Pancreas (tissue), 10 donors: ENCODE results near the gene TFEB. TPM values are rescaled to one million over a fixed set of nuclear protein-coding genes. Genes with fewer than 3 reads are reported as not detected.
"Not testable (repeated sequence)": the region's sequence is repeated elsewhere in the genome, so short reads cannot be mapped to it uniquely, and the experiment has no call there.

Experiments used
- ATAC-seq, 4 donors: fragments of 200-7000 bp; cut with Tn5 transposase; one replicate each; pipeline versions ENCODE4 v1.8.0 to v1.9.1; 2020; ENCODE audit warnings: mild to moderate bottlenecking in 4 of 4, moderate library complexity in 4 of 4
- DNase-seq, 6 donors: peaks; one replicate each; pipeline ENCODE4 v3.0.0-alpha.2; 2020
- FAIRE-seq: peaks from 2 replicates; lab custom pipeline; 2012; peaks lifted over from hg19 to GRCh38; lab: Jason Lieb, UNC
- H3K27ac ChIP-seq, 4 donors: fragments of 200-600 bp; sonication (generic); 1 replicate in 3 of 4; 2 replicates in 1 of 4; pipeline versions ENCODE4 v1.5.0 to v1.8.0; 2020
- H3K27me3 ChIP-seq, 4 donors: fragments of 200-600 bp; one replicate each; pipeline ENCODE4 v1.8.0; 2021
- H3K36me3 ChIP-seq, 3 donors: fragments of 200-600 bp; sonication (generic) in 1 of 3; one replicate each; pipeline versions ENCODE4 v1.5.0 to v1.8.0; 2020 to 2021
- H3K4me1 ChIP-seq, 3 donors: fragments of 200-600 bp; one replicate each; pipeline ENCODE4 v1.8.0; 2021
- H3K4me3 ChIP-seq, 4 donors: fragments of 200-600 bp; sonication (generic) in 2 of 4; one replicate each; pipeline versions ENCODE4 v1.5.0 to v1.8.0; 2020 to 2021
- H3K9me3 ChIP-seq, 4 donors: fragments of 200-600 bp; one replicate each; pipeline ENCODE4 v1.8.0; 2021
- WGBS, 2 donors: extraction: QIAGEN DNeasy Blood & Tissue Kit; methylation state at CpG; one replicate each; pipeline ENCODE4 v1.1.7; 2013; 5-methylcytosine and 5-hydroxymethylcytosine counted together
- intact Hi-C, 3 donors: fragments of 100-400 bp; cut with DNase I; formaldehyde crosslinking; loops; one replicate each; pipeline versions ENCODE4 v1.11.1 to v1.14.2; 2022
- polyA plus RNA-seq, 2 donors: library from polyadenylated mRNA; stranded (reverse); fragments of 200-250 nt; gene quantifications; one replicate each; pipeline ENCODE4 v1.2.3, GENCODE V29; 2013
- total RNA-seq, 6 donors: library from RNA; stranded (reverse); fragmentation: NEBNext Ultra II Directional in 4 of 6; extraction: Animal tissue kit (Norgen Biotek cat#: 25700) in 4 of 6; gene quantifications; one replicate each; pipeline versions ENCODE4 v1.2.1 to v1.2.4, GENCODE V29; 2021 to 2023
- TF ChIP-seq, protein P1 (sequence below), 4 donors: fragments of 200-600 bp; sonication (generic) in 3 of 4; IDR thresholded peaks; one replicate each; pipeline versions ENCODE4 v1.5.0 to v1.8.0; 2021; ENCODE audit warnings: antibody characterized with exemption in 4 of 4
- donor health status: healthy with polysubstance abuse.
- donor health status: DM: no; HTN: no; CAD: no; lungs with moderate emphysema.
- donor health status: DM: no; HTN: no; CAD: no.
- donor health status: control.
- donor health status: control.
- donor health status: Bipolar disorder and iron deficiency.
- donor health status: DM: yes; HTN: yes; CAD: no.
- donor health status: DM: no; HTN: no; CAD: no.
- donor health status: DM: no; HTN: no; CAD: no.
- donor health status: DM: yes; HTN: yes; CAD: no.

The TFEB gene
- total and polyA plus RNA-seq, 8 donors: 6.5 to 49.4 (median 11.6) TPM

DNA sequence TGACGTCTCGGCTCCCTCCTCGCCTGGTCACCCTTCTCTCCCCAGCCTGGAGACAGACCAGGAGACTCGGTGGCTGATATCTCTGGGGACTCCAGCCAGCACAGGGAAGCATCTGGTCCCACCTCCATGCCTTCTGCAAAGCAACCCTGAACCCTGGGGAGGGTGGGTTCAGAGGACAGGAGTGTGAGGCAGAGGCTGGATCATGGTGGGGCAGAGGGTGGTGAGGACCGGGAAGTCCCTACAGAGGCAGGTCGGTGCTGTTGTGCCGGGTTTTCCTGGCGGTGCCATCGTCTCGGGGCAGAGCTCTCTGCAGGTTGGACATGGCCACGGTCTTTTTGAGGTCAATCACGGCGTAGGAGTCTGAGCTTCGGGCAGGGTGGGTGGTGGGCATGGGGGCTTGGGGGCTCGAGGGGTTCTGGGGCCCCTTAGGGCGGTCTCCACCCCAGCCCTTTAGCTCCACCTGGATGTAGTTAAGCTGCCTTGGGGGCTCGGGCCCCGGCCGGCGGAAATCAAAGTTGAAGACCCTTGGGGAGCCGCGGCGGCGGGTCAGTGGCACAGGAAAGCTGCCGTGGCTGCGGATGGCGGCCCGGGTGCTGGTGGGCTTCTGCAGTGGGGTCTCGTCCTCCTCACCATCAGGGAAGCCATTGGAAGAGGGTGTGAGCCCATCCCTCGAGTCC is 35.1 kb upstream of the TFEB start:
- no peaks in the 10 kb centered on the region for H3K4me1 ChIP-seq
- H3K4me3 ChIP-seq: no peak overlapping the region
- DNase-seq (peak in 1 of 6 donors; percentile 56), FAIRE-seq (no peak), ATAC-seq (no peak)
- H3K9me3 ChIP-seq: no peaks in the 10 kb centered on the region
- H3K36me3 ChIP-seq: peaks cover 0 to 10% (median 0%) of the 10 kb centered on the region in 3 donors
- H3K27me3 ChIP-seq: no peaks in the 10 kb centered on the region
- TF ChIP-seq, protein P1, sequence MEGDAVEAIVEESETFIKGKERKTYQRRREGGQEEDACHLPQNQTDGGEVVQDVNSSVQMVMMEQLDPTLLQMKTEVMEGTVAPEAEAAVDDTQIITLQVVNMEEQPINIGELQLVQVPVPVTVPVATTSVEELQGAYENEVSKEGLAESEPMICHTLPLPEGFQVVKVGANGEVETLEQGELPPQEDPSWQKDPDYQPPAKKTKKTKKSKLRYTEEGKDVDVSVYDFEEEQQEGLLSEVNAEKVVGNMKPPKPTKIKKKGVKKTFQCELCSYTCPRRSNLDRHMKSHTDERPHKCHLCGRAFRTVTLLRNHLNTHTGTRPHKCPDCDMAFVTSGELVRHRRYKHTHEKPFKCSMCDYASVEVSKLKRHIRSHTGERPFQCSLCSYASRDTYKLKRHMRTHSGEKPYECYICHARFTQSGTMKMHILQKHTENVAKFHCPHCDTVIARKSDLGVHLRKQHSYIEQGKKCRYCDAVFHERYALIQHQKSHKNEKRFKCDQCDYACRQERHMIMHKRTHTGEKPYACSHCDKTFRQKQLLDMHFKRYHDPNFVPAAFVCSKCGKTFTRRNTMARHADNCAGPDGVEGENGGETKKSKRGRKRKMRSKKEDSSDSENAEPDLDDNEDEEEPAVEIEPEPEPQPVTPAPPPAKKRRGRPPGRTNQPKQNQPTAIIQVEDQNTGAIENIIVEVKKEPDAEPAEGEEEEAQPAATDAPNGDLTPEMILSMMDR (IDR thresholded peaks at IDR 0.05): no peak
- intact Hi-C loops: loop anchor here in 1 of 3 donors (10.0 kb wide), 1 partner anchor 166 kb away; no protein-coding TSS in a partner anchor
- WGBS, 2 donors: 91 to 92% methylated on average over 30 of the region's 30 CpGs
- no peak overlapping the region for H3K27ac ChIP-seq

DNA sequence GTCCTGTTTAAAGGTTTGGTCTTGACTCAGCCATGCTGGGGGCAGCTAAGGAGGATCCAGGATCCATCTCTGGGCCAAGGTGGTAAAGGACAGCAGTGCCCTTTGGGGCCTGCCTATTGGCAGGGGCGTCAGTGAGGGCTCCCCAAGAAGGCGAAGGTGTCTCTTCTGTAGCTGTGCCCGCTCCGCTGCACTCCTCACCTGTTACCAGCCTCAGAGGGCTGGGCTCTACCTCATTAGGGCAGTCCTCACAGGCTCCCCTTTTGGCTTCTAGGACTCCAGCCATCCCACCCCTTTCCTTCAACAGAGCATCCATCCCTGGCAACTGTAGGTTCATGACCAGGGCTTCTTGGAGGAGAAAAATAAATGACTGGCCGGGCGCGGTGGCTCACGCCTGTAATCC is 34.0 kb upstream of the TFEB start:
- H3K36me3 ChIP-seq: peaks cover 0 to 10% (median 0%) of the 10 kb centered on the region in 3 donors
- TF ChIP-seq, protein P1 (IDR thresholded peaks at IDR 0.05): no peak
- 94 to 99% methylated on average over 8 of the region's 8 CpGs for WGBS, 2 donors
- no peak for ATAC-seq
- no peaks in the 10 kb centered on the region for H3K9me3 ChIP-seq
- H3K4me3 ChIP-seq: no peak overlapping the region
- H3K27me3 ChIP-seq: no peaks in the 10 kb centered on the region
- no peak for FAIRE-seq
- DNase-seq: peak in 1 of 6 donors; percentile 20
- intact Hi-C loops: no loop called here
- H3K4me1 ChIP-seq: no peaks in the 10 kb centered on the region
- H3K27ac ChIP-seq: no peak overlapping the region

DNA sequence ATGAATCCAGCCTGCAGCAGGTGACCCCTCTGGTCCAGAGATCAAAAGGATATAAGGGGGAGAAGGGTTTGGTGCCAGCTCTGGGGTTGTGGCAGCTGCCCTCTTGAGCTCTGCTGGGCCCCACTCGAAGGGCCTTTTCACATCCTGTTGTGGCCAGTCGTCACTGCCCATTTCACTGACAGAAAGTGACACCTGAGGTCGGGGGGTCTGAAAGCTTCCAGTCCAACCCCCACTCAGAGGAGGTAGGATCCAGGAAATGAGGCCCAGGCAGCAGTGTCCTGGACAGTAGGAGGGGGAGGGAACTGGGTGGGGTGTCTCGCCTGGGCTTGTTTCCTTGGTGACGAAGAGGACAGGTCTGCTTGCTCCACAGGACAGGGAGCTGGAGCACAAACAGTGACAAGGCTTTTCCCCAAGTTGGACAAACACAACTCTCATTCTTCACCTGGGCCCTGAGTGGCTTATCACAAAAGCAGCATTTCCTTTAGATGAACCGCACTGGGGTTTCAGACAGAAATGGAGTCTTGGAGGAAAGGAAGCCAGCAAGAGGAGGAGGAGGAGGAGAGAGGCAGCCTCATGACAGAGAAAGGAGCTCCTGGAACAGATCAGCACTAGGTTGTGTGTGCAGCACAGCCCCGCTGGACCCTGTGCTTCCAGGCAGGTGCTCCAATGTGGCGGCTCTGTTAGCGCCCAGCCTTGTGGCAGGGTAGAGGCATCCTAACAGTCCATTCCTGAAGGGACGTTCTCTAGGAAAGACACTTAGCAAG is 33.3 kb upstream of the TFEB start:
- FAIRE-seq: no peak
- DNase-seq: peak in 1 of 6 donors; percentile 51
- no peak overlapping the region for H3K27ac ChIP-seq

DNA sequence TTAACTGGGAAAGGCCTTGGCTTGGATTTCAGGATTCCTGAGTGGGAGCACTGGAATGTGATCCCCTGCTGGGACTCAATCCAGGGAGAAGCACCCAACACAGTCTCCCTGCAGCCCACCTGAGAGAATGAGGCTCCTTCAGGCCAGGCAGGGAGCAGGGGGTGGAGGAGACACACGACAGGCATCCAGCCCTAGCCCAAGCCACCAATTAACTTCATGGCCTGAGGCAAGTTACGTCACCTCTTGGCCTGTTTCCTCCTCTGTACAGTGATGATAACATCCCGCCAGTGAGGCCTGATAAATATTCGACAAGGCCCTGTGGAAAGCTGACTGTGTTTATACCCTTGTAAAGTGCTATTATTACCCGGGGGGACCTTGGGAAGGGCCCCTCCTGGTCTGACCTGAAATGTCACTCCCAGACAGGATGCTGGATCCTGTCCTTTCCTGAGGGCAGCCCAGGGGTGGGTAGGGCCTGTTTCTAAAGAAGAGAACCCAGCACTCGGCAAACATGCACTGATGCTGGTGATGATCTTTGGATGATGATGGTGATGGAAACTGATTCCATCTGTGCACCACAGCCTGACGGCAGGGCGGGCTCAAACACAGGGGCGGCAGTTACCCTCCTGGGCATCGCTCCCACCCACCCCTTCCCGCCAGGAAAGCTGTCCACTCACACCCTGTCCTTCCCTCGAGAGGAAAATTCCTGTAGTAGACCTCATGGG is 31.9 kb upstream of the TFEB start:
- DNase-seq (peak in 4 of 6 donors; percentile 47 to 56 (median 52)), ATAC-seq (peak; percentile 76 to 90 (median 84))

More for the DNA sequence above, 33.3 kb upstream of the TFEB start:
- ATAC-seq: peak in 3 of 4 donors; percentile 51 to 62 (median 58)
- 72 to 76% methylated on average over 10 of the region's 10 CpGs for WGBS, 2 donors
- intact Hi-C loops: no loop called here
- TF ChIP-seq, protein P1 (IDR thresholded peaks at IDR 0.05): no peak
- H3K9me3 ChIP-seq: no peaks in the 10 kb centered on the region
- peaks cover 0 to 10% (median 0%) of the 10 kb centered on the region in 3 donors for H3K36me3 ChIP-seq
- no peaks in the 10 kb centered on the region for H3K4me1 ChIP-seq
- no peak overlapping the region for H3K4me3 ChIP-seq
- no peaks in the 10 kb centered on the region for H3K27me3 ChIP-seq

DNA sequence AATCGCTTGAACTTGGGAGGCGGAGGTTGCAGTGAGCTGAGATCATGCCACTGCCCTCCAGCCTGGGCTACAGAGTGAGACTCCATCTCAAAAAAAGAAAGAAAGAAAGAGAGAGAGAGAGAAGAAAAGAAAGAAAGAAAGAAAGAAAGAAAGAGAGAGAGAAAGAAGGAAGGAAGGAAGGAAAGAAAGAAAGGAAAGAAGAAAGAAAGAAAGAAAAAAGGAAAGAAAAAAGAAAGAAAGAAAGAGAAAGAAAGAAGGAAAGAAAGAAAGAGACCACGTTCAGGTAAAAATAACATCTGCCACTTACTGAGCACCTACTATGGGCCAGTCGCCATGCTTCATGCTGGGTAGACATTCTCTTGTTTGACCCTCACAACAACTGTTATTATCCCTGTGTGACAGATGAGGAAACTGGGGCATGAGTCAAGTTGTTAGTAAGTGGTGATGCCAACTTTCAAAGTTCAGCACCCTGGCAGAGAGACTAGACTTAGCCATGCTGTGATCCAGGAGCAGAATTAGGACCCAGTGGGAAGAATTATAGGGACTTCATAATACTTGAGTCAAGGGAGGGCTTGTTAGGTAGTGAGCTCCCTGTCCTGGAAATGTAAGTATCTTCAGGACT is 30.7 kb upstream of the TFEB start:
- DNase-seq, FAIRE-seq, H3K36me3 ChIP-seq, intact Hi-C loops, H3K27ac ChIP-seq, H3K4me1 ChIP-seq, ATAC-seq, H3K4me3 ChIP-seq, H3K9me3 ChIP-seq, H3K27me3 ChIP-seq: not testable (repeated sequence)
- WGBS, 2 donors: 86 to 87% methylated on average over 4 of the region's 4 CpGs

More for the DNA sequence above, 31.9 kb upstream of the TFEB start:
- 47 to 49% methylated on average over 12 of the region's 12 CpGs for WGBS, 2 donors
- Histone ChIP-seq H3K27me3 (no peaks in the 10 kb centered on the region), H3K36me3 (peaks cover 0 to 8% (median 0%) of the 10 kb centered on the region in 3 donors), H3K9me3 (no peaks in the 10 kb centered on the region), H3K4me3 (no peak overlapping the region), H3K27ac (peak overlapping the region in 2 of 4 donors; percentile 25 to 41), H3K4me1 (no peaks in the 10 kb centered on the region)
- intact Hi-C loops: no loop called here
- TF ChIP-seq, protein P1 (IDR thresholded peaks at IDR 0.05): no peak
- no peak for FAIRE-seq
